Measurements from ENCODE around the gene SMOC2. TPM values are rescaled to one million over a fixed set of nuclear protein-coding genes. Genes with fewer than 3 reads are reported as not detected.

SMOC2 gene
- polyA plus RNA-seq, 2 of the 4 experiments (the other 2 are of a cell fraction), result not detected

- ChIA-PET CTCF (no interaction called here), POLR2A (no interaction called here)
- no peak overlapping the region for H3K27ac ChIP-seq
- H3K4me2 ChIP-seq, result no peak overlapping the region
- FAIRE-seq (no peak), ATAC-seq (no peak), DNase-seq (ENCODE audit: low read depth in 1 of 2, low spot score in 1 of 2) (no peak)
- no peaks in the 10 kb centered on the region for H3K4me1 ChIP-seq
- no peaks in the 10 kb centered on the region for H3K9me3 ChIP-seq
- no peak overlapping the region for H3K4me3 ChIP-seq
- 33% methylated on average over 8 of the region's 8 CpGs for WGBS (ENCODE audit: missing lambda C conversion rate)
- TF ChIP-seq E2F6 (IDR thresholded peaks at IDR 0.05; ENCODE audit: borderline replicate concordance, low read depth) (no peak), BHLHE40 (IDR thresholded peaks at IDR 0.05; ENCODE audit: low read depth, low read length) (no peak), HMGXB4 (CRISPR knock-in tag; IDR thresholded peaks at IDR 0.05; ENCODE audit: borderline replicate concordance) (no peak), FOSL2 (IDR thresholded peaks at IDR 0.05) (no peak), FOSL2 (CRISPR knock-in tag; IDR thresholded peaks at IDR 0.05) (no peak), ZC3H11A (IDR thresholded peaks at IDR 0.05) (no peak), CHD4 (IDR thresholded peaks at IDR 0.05; ENCODE audit: borderline replicate concordance) (no peak), ZFP36 (IDR thresholded peaks at IDR 0.05; ENCODE audit: borderline replicate concordance, partially characterized antibody) (no peak), ATOH8 (CRISPR knock-in tag; IDR thresholded peaks at IDR 0.05; ENCODE audit: low read depth) (no peak), HOXB13 (CRISPR knock-in tag; IDR thresholded peaks at IDR 0.05; ENCODE audit: low read depth) (no peak), KDM1A (IDR thresholded peaks at IDR 0.05; ENCODE audit: low read depth) (no peak), USF2 (IDR thresholded peaks at IDR 0.05) (no peak), CEBPB (IDR thresholded peaks at IDR 0.05) (no peak), EHF (CRISPR knock-in tag; IDR thresholded peaks at IDR 0.05) (no peak), TP53 (CRISPR knock-in tag; IDR thresholded peaks at IDR 0.05) (no peak), HOXA7 (CRISPR knock-in tag; IDR thresholded peaks at IDR 0.05) (no peak), KDM5A (IDR thresholded peaks at IDR 0.05) (no peak)
Observed at GRCh38 chr6:168462289-168462853, 21.4 kb downstream of the SMOC2 start.

- FAIRE-seq (no peak), ATAC-seq (no peak), DNase-seq (ENCODE audit: low read depth in 1 of 2, low spot score in 1 of 2) (no peak)
- 48% methylated on average over 4 of the region's 4 CpGs for WGBS (ENCODE audit: missing lambda C conversion rate)
- no peaks in the 10 kb centered on the region for H3K9me3 ChIP-seq
- H3K4me3 ChIP-seq, result no peak overlapping the region
- H3K4me2 ChIP-seq, result no peak overlapping the region
- no peaks in the 10 kb centered on the region for H3K4me1 ChIP-seq
- H3K27ac ChIP-seq, result no peak overlapping the region
- CTCF ChIA-PET, result no interaction called here
- TF ChIP-seq RFX5 (IDR thresholded peaks at IDR 0.05) (no peak), KDM5A (IDR thresholded peaks at IDR 0.05) (no peak), FOSL2 (IDR thresholded peaks at IDR 0.05) (no peak), FOSL2 (CRISPR knock-in tag; IDR thresholded peaks at IDR 0.05) (no peak), EHMT2 (IDR thresholded peaks at IDR 0.05; ENCODE audit: low read depth) (no peak), TP53 (CRISPR knock-in tag; IDR thresholded peaks at IDR 0.05) (no peak), HMGXB4 (CRISPR knock-in tag; IDR thresholded peaks at IDR 0.05; ENCODE audit: borderline replicate concordance) (no peak), KDM1A (IDR thresholded peaks at IDR 0.05; ENCODE audit: low read depth) (no peak), ZC3H11A (IDR thresholded peaks at IDR 0.05) (no peak), MYC (IDR thresholded peaks at IDR 0.05; ENCODE audit: borderline replicate concordance, low read length) (no peak), POLR2AphosphoS2 (conservative IDR thresholded peaks at IDR 0.05; ENCODE audit: low read length) (no peak), HDAC2 (IDR thresholded peaks at IDR 0.05) (no peak), MAX (IDR thresholded peaks at IDR 0.05) (no peak), RCOR1 (IDR thresholded peaks at IDR 0.05; ENCODE audit: low read depth, low read length) (no peak), ATOH8 (CRISPR knock-in tag; IDR thresholded peaks at IDR 0.05; ENCODE audit: low read depth) (no peak)
- POLR2A ChIA-PET, result no interaction called here
Observed at GRCh38 chr6:168464546-168464945, 23.6 kb downstream of the SMOC2 start.

Measured in A549 (cell line).